T-helper 2 cell treated with Interferon-gamma antibody and Interleukin-4, amounts not matched to agents 100 ng/mL and 5 ng/mL, for 36 hours (primary cell): ENCODE measurements around the gene CDT1. TPM values are rescaled to one million over a fixed set of nuclear protein-coding genes. Genes with fewer than 3 reads are reported as not detected.
"Not testable (repeated sequence)": the region's sequence is repeated elsewhere in the genome, so short reads cannot be mapped to it uniquely, and the experiment has no call there.

Experiments used
- intact Hi-C: fragments of 100-400 bp; cut with micrococcal nuclease; formaldehyde crosslinking; loops from one replicate; pipeline ENCODE4 v1.15.1; 2023
- total RNA-seq: library from RNA; stranded (reverse); gene quantifications from 2 replicates; pipeline ENCODE4 v1.2.3, GENCODE V29; 2022

Gene CDT1
- total RNA-seq, 1 donor from 2014 or later: 95.3 TPM

GRCh38 chr16:88768071-88768783 is 35.4 kb upstream of the CDT1 start:
- intact Hi-C loops: no loop called here

- intact Hi-C loops: no loop called here
Observed at GRCh38 chr16:88769617-88770460, 33.8 kb upstream of the CDT1 start.

DNA sequence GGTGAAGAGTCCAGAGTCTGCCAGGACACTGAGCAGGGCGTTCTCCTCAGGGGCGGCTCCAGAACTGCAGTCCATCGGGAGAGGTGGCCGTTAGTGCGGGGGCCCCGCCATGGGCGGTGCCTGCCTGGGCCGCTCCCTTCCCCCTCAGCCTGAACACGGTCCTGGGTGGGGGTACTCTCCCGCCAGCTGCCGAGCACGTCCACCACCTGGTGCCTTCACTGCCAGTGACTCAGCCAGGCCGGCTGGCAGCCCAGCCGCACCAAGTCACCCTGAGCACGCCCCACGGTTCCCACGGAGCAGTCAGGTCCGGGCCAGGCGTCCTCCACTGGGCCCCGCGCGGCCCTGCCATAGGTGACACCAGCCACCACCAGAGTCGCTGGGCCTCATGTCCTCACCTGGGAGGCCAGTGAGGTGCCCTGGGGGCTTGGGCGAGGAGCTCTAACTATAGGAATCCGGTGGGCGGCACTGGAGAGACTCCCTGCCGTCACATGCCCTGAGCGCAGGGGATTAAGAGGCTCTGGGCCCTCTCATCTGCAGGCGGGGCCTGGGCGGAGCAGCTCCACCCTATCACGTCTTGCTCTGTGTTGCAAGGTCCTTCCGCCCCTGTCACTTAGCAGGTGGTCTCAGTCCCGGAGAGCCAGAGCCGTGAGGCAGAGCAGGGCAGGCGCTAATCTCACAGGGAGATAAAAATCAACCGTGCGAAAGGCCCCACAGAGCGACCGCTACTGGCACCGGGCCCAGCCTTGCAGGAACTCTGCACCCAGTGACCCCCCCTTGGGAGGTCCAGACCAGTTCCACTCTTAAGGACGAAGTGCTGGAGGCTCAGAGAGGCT is 32.9 kb upstream of the CDT1 start:
- intact Hi-C loops: no loop called here

DNA sequence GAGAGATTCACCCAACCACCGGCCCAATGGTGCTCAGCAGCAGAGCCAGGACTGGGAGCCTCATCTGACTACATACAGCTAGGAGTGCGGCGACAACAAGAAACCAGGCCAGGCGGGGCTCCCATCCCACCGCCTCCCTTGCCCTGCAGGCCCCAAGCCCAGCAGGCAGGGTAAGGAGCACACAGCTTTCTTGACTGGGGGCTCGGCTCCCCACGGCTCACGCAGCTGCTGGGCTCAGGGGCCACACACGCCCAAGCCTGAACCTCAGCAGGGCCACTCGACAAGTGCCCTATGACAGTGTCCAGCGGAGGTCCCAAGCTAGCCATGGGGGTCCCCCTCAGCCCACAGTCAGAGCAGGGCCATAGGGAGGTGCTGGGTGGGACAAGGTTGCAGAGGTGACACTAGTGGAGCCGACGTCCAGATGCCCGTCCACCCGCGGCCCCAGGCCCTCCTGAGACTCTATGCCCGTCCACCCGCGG is 32.3 kb upstream of the CDT1 start:
- intact Hi-C loops: no loop called here

DNA sequence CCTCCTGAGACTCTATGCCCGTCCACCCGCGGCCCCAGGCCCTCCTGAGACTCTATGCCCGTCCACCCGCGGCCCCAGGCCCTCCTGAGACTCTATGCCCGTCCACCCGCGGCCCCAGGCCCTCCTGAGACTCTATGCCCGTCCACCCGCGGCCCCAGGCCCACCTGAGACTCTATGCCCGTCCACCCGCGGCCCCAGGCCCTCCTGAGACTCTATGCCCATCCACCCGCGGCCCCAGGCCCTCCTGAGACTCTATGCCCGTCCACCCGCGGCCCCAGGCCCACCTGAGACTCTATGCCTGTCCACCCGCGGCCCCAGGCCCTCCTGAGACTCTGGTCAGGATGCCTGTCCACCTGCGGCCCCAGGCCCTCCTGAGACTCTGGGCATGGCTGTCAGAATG is 31.8 kb upstream of the CDT1 start:
- intact Hi-C loops: not testable (repeated sequence)

DNA sequence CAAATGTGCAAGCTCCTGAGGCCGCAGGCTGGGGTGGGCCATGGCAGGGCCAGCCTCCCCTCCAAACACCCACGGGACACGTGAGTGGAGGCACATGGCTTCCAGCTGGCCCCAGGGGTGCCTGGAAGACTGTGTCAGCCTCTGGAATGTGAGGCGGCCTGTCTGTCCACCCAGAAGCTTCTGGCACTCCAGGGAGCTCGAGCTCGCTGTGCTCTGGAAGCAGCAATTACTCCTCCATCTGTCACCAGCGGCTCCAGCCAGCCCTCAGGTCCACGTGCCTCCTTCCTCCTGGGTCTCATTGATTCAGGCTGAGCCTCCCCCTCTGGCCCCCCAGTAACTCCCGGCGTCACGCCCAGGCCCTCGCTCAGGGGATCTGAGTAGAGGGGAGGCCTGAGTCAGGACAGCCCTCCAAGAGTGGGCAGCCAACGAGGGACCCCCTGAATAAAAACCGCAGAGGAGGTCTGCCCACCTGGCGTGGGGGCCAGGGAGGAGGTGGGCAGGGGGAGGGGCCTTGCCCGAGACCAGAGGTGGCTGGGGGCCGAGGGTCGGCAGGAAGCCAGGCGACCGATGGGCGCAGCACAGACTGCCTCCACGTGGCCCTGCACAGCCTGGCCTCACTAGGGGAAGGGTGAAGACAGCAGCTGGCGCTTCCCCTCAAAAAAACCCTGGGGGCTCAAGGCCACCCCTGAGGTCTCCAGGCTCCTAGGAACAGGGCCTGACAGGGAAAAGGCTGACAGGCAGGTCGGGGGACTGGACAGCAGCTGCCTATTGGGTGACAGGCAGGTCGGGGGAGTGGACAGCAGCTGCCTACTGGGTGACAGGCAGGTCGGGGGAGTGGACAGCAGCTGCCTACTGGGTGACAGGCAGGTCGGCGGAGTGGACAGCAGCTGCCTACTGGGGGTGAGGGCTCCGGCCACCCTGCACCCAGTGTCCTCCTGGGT is 30.4 kb upstream of the CDT1 start:
- intact Hi-C loops: no loop called here

DNA sequence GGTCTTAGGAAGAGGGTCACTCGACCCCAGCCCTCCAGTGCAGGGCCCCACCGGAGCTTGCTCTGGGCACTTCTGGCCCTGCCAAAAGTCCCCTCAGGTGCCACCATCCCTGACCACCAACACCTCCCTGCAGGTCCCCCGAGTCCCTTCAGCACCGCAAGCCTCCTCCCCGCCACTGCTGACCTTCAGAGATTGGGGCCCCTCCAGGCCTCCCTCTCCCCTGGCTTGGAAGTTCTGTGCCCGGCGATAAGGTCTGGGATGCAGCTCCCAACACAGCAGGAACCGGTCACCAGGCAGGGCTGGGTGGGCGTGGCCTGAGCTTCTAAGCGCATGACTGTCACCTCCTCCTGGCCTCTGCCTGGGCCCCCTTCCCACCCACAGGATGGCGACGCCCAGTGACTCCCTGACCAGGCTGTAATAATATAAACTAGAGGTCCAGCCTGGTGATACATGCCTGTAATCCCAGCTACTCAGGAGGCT is 29.7 kb upstream of the CDT1 start:
- intact Hi-C loops: no loop called here

GRCh38 chr16:88774544-88775393 is 28.8 kb upstream of the CDT1 start:
- intact Hi-C loops: no loop called here

DNA sequence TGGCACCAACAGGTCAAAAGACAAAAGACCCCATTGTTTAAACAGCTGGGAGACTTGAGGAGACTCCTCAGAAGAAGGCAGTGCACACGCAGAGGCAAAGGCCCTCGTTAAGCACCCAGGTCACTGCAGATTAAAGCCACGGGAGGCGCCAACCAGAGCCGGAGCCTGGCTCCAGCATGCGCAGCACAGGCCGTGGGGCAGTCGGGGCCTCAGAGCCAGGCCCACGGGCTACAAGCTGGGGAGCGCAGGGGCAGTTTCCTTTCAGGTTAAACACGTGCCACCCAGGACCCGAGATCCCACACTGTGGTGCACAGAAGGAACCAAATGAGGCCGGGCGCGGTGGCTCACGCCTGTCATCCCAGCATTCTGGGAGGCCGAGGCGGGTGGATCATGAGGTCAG is 27.8 kb upstream of the CDT1 start:
- intact Hi-C loops: no loop called here

- intact Hi-C loops: no loop called here
Observed at GRCh38 chr16:88777471-88778270, 25.9 kb upstream of the CDT1 start.

DNA sequence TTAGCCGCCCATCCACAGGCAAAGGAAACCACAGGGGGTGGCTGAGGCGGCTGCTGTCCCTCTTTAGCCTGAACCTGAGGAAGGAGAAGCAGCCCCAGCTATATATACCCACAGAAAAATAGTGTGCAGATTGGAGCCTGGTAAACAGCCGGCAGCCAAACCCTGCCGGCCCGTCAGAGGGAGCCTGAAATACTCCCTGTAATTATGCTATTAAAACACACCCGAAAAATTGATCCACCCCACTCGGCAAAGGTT is 25.4 kb upstream of the CDT1 start:
- intact Hi-C loops: no loop called here

GRCh38 chr16:88778541-88779065 is 25.0 kb upstream of the CDT1 start:
- intact Hi-C loops: no loop called here

- intact Hi-C loops: loop anchor here (5.0 to 10.0 kb wide), 2 partner anchors 325 to 827 kb away; partner anchors contain the start of genes BANP and ZFPM1
Observed at GRCh38 chr16:88779406-88780141, 24.0 kb upstream of the CDT1 start.

GRCh38 chr16:88780142-88781062 is 23.2 kb upstream of the CDT1 start:
- intact Hi-C loops: loop anchor here (5.0 to 10.0 kb wide), 2 partner anchors 326 to 828 kb away; partner anchors contain the start of genes BANP and ZFPM1

GRCh38 chr16:88781140-88782077 is 22.2 kb upstream of the CDT1 start:
- intact Hi-C loops: loop anchor here (2.0 to 10.0 kb wide), 3 partner anchors 81 to 829 kb away; partner anchors contain the start of genes BANP and ZFPM1
